Loucy (cell line): ENCODE results near the gene CMTM7.
A peak's percentile ranks its signal among the peaks of the same experiment; 100 is the strongest.

Experiments
- H2AFZ ChIP-seq: fragments of 200-600 bp; sonication (generic); 2 replicates; pipeline ENCODE4 v1.6.0; 2016; ENCODE audit warnings: antibody characterized with exemption, mild to moderate bottlenecking, low read length, moderate library complexity
- H3F3A ChIP-seq: fragments of 200-600 bp; 2 replicates; pipeline ENCODE4 v1.6.0; 2016; ENCODE audit warnings: antibody characterized with exemption, low read depth, mild to moderate bottlenecking
- H3K27me3 ChIP-seq: fragments of 200-600 bp; sonication (generic); 2 replicates; pipeline ENCODE4 v1.6.1; 2014; ENCODE audit warnings: low read length, mild to moderate bottlenecking; ENCODE audit not compliant: insufficient read depth, poor library complexity, severe bottlenecking
- H3K36me3 ChIP-seq: fragments of 200-600 bp; sonication (generic); 2 replicates; pipeline ENCODE4 v1.6.1; 2016; ENCODE audit warnings: low read length; ENCODE audit not compliant: insufficient read depth
- H3K4me1 ChIP-seq: fragments of 200-600 bp; sonication (generic); 2 replicates; pipeline ENCODE4 v1.5.1; 2014; ENCODE audit warnings: low read length, mild to moderate bottlenecking; ENCODE audit not compliant: insufficient read depth, poor library complexity, severe bottlenecking
- H3K4me2 ChIP-seq: fragments of 200-600 bp; sonication (generic); 2 replicates; pipeline ENCODE4 v1.6.0; 2014; ENCODE audit warnings: antibody characterized with exemption, low read length, low read depth, mild to moderate bottlenecking; ENCODE audit not compliant: poor library complexity, severe bottlenecking
- H3K4me3 ChIP-seq: fragments of 200-600 bp; sonication (generic); 2 replicates; pipeline ENCODE4 v1.5.1; 2014; ENCODE audit warnings: low read length, mild to moderate bottlenecking, mixed read lengths; ENCODE audit not compliant: poor library complexity, severe bottlenecking
- H3K79me2 ChIP-seq: fragments of 200-600 bp; sonication (generic); 2 replicates; pipeline ENCODE4 v1.6.1; 2014; ENCODE audit warnings: low read length; ENCODE audit not compliant: insufficient read depth
- H3K9ac ChIP-seq: fragments of 200-600 bp; sonication (generic); 2 replicates; pipeline ENCODE4 v1.6.0; 2014; ENCODE audit warnings: mild to moderate bottlenecking, low read depth, low read length, moderate library complexity; ENCODE audit not compliant: poor library complexity, severe bottlenecking
- H3K9me2 ChIP-seq: fragments of 200-600 bp; sonication (generic); replicated peaks from 2 replicates; pipeline ENCODE4 v1.6.1; 2016; ENCODE audit warnings: low read depth, low read length, mixed read lengths
- H3K9me3 ChIP-seq: fragments of 200-600 bp; sonication (generic); 2 replicates; pipeline ENCODE4 v1.6.1; 2014; ENCODE audit warnings: mild to moderate bottlenecking, antibody characterized with exemption, low read length, low read depth; ENCODE audit not compliant: insufficient read depth
- H4K20me1 ChIP-seq: fragments of 200-600 bp; sonication (generic); 2 replicates; pipeline ENCODE4 v1.6.0; 2014; ENCODE audit warnings: antibody characterized with exemption, low read length, mild to moderate bottlenecking; ENCODE audit not compliant: insufficient read depth, poor library complexity, severe bottlenecking
- CTCF ChIP-seq: fragments of 200-600 bp; sonication (generic); conservative IDR thresholded peaks from 2 replicates; pipeline ENCODE4 v1.5.1; 2014; ENCODE audit warnings: mild to moderate bottlenecking, antibody characterized with exemption, low read length
- EZH2phosphoT487 ChIP-seq: fragments of 200-600 bp; IDR thresholded peaks from 2 replicates; pipeline ENCODE4 v1.6.1; 2018; ENCODE audit warnings: antibody characterized with exemption, mild to moderate bottlenecking, moderate library complexity, borderline replicate concordance

Gene CMTM7

GRCh38 chr3:32492684-32493436 lies 101.2 kb downstream of the CMTM7 start:
- Histone ChIP-seq H3K9me3 (no peaks in the 10 kb centered on the region), H3K27me3 (no peaks in the 10 kb centered on the region), H3K4me2 (peak overlapping the region; percentile 26), H3K4me1 (peaks cover 40% of the 10 kb centered on the region), H3K9me2 (no peaks in the 10 kb centered on the region), H4K20me1 (peaks cover 60% of the 10 kb centered on the region), H3F3A (no peaks in the 10 kb centered on the region), H2AFZ (no peak overlapping the region), H3K9ac (no peak overlapping the region), H3K36me3 (peaks cover 9% of the 10 kb centered on the region; the same call in 1 of the 2 replicates), H3K79me2 (peaks cover 74% of the 10 kb centered on the region), H3K4me3 (no peak overlapping the region)
- TF ChIP-seq EZH2phosphoT487 (no peak), CTCF (no peak)

- Histone ChIP-seq H3K9me2 (no peaks in the 10 kb centered on the region), H3K36me3 (peaks cover under 1% of the 10 kb centered on the region; the same call in 1 of the 2 replicates), H2AFZ (no peak overlapping the region), H3K9ac (no peak overlapping the region), H3K27me3 (no peaks in the 10 kb centered on the region), H3K4me2 (peak overlapping the region; percentile 26), H3K4me1 (peaks cover 48% of the 10 kb centered on the region), H3K4me3 (peak overlapping the region; percentile 4), H3F3A (no peaks in the 10 kb centered on the region), H3K9me3 (no peaks in the 10 kb centered on the region), H3K79me2 (peaks cover 81% of the 10 kb centered on the region), H4K20me1 (peaks cover 64% of the 10 kb centered on the region)
- TF ChIP-seq CTCF (no peak), EZH2phosphoT487 (no peak)
Measured at GRCh38 chr3:32493437-32494414, 102.1 kb downstream of the CMTM7 start.

GRCh38 chr3:32495085-32495484 lies 103.4 kb downstream of the CMTM7 start:
- Histone ChIP-seq H3K9me3 (no peaks in the 10 kb centered on the region), H2AFZ (no peak overlapping the region), H3K36me3 (no peaks in the 10 kb centered on the region), H3K79me2 (peaks cover 89% of the 10 kb centered on the region), H3K4me3 (peak overlapping the region; percentile 6), H4K20me1 (peaks cover 78% of the 10 kb centered on the region), H3K4me1 (peaks cover 59% of the 10 kb centered on the region), H3K4me2 (peak overlapping the region; percentile 58), H3F3A (no peaks in the 10 kb centered on the region), H3K9me2 (no peaks in the 10 kb centered on the region), H3K9ac (no peak overlapping the region), H3K27me3 (no peaks in the 10 kb centered on the region)
- no peak for TF ChIP-seq EZH2phosphoT487
- no peak for TF ChIP-seq CTCF
